Upper lobe of left lung (tissue), 4 donors: Measurements from ENCODE around the gene KIF1A.
"Not testable (repeated sequence)": the region's sequence is repeated elsewhere in the genome, so short reads cannot be mapped to it uniquely, and the experiment has no call there.

ENCODE experiments used
- EP300 ChIP-seq, 4 donors: sonication (generic); formaldehyde crosslinking; IDR thresholded peaks; one replicate each; pipeline ENCODE4 v1.5.1; 2017; ENCODE audit warnings: antibody characterized with exemption in 4 of 4, control low read depth in 2 of 4
- POLR2A ChIP-seq, 4 donors: fragments of 450-650 bp; IDR thresholded peaks; one replicate each; pipeline ENCODE4 v1.5.1; 2016 to 2017; ENCODE audit warnings: antibody characterized with exemption in 4 of 4, mild to moderate bottlenecking in 2 of 4
- POLR2AphosphoS5 ChIP-seq, 2 donors: sonication (generic); formaldehyde crosslinking; IDR thresholded peaks; one replicate each; pipeline ENCODE4 v1.5.1; 2017; ENCODE audit warnings: antibody characterized with exemption in 2 of 2
- TF ChIP-seq, protein P1 (sequence below), 6 experiments: fragments of 450-650 bp in 4 of 6; fragments of 200-600 bp in 2 of 6; sonication (generic) in 2 of 6; IDR thresholded peaks; one replicate each; pipeline ENCODE4 v1.5.1; 2016 to 2019; ENCODE audit warnings: antibody characterized with exemption in 6 of 6

DNA sequence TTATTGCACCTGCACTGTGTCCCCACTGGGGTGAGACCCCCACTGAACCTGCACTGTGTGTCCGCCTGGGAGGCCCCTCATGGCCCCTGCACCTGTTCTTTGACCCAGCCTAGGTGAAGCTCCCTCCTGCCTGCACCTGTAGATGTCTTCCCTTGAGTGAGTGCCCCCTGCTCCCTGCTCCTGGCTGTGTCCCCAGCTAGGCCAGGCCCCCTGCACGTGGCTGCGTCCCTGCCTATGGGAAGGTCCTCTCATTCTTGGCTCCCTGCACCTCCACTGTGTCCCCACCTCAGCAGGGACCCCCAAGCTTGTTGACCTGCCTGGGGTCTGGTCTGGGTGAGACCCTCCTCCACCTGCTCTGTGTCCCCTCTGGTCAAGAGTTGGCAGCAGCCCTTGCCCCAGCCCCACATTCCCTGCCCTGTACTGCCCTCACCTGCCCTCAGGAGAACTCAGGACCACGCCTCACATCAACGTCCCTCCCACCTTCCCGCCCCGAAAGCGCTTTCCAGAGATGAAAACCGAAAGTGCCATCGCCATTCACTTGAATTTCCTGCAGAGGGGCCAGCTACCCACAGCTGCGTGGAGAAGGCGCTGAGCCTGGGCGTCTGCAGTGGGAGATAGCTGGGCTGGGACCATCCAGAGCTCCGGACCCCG is 136.6 kb downstream of the KIF1A start:
- TF ChIP-seq, protein P1, sequence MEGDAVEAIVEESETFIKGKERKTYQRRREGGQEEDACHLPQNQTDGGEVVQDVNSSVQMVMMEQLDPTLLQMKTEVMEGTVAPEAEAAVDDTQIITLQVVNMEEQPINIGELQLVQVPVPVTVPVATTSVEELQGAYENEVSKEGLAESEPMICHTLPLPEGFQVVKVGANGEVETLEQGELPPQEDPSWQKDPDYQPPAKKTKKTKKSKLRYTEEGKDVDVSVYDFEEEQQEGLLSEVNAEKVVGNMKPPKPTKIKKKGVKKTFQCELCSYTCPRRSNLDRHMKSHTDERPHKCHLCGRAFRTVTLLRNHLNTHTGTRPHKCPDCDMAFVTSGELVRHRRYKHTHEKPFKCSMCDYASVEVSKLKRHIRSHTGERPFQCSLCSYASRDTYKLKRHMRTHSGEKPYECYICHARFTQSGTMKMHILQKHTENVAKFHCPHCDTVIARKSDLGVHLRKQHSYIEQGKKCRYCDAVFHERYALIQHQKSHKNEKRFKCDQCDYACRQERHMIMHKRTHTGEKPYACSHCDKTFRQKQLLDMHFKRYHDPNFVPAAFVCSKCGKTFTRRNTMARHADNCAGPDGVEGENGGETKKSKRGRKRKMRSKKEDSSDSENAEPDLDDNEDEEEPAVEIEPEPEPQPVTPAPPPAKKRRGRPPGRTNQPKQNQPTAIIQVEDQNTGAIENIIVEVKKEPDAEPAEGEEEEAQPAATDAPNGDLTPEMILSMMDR (IDR thresholded peaks at IDR 0.05): not testable (repeated sequence)
- not testable (repeated sequence) for TF ChIP-seq POLR2AphosphoS5, EP300, POLR2A (IDR thresholded peaks at IDR 0.05)
